Ascending aorta (tissue), 2 donors: ENCODE measurements around the gene PMS1. TPM values are rescaled to one million over a fixed set of nuclear protein-coding genes. Genes with fewer than 3 reads are reported as not detected.

Experiments used
- DNase-seq, 2 donors: peaks; one replicate each; pipeline ENCODE4 v3.0.0-alpha.2; 2019; ENCODE audit warnings: low spot score in 2 of 2
- H3K27ac ChIP-seq, 2 donors: fragments of 200-600 bp; sonication (generic); one replicate each; pipeline ENCODE4 v1.5.1; 2016 to 2017; ENCODE audit warnings: mild to moderate bottlenecking in 1 of 2
- H3K27me3 ChIP-seq: fragments of 200-600 bp; sonication (generic); one replicate; pipeline ENCODE4 v1.5.1; 2017
- H3K36me3 ChIP-seq, 2 donors: fragments of 200-600 bp; sonication (generic); one replicate each; pipeline ENCODE4 v1.5.1; 2016
- H3K4me1 ChIP-seq, 2 donors: fragments of 200-600 bp; sonication (generic); one replicate each; pipeline ENCODE4 v1.5.1; 2016 to 2017; ENCODE audit warnings: mild to moderate bottlenecking in 1 of 2
- H3K4me3 ChIP-seq, 2 donors: fragments of 200-600 bp; sonication (generic); one replicate each; pipeline ENCODE4 v1.5.1; 2016 to 2017; ENCODE audit warnings: mild to moderate bottlenecking in 1 of 2
- H3K9me3 ChIP-seq, 2 donors: fragments of 200-600 bp; sonication (generic); one replicate each; pipeline ENCODE4 v1.5.1; 2016
- intact Hi-C: fragments of 100-400 bp; cut with DNase I; formaldehyde crosslinking; loops from one replicate; pipeline ENCODE4 v1.15.1; 2023
- total RNA-seq: library from RNA; depleted of rRNA; stranded (reverse); fragments of >200 nt; gene quantifications from one replicate; pipeline ENCODE4 v1.1.0, GENCODE V29; 2016
- TF ChIP-seq, protein P1 (sequence below), 3 experiments: fragments of 200-600 bp in 2 of 3; fragments of 450-650 bp in 1 of 3; sonication (generic) in 2 of 3; IDR thresholded peaks; one replicate each; pipeline ENCODE4 v1.5.1; 2016 to 2019; ENCODE audit warnings: antibody characterized with exemption in 3 of 3, mild to moderate bottlenecking in 1 of 3, moderate library complexity in 1 of 3

The PMS1 gene
- total RNA-seq, 1 donor from 2014 or later = 8.7 TPM

- DNase-seq = no peak
- Histone ChIP-seq H3K4me3 (no peak overlapping the region), H3K9me3 (no peaks in the 10 kb centered on the region), H3K4me1 (no peaks in the 10 kb centered on the region), H3K27me3 (no peaks in the 10 kb centered on the region), H3K36me3 (no peaks in the 10 kb centered on the region), H3K27ac (no peak overlapping the region)
- intact Hi-C loops = no loop called here
- TF ChIP-seq, protein P1, sequence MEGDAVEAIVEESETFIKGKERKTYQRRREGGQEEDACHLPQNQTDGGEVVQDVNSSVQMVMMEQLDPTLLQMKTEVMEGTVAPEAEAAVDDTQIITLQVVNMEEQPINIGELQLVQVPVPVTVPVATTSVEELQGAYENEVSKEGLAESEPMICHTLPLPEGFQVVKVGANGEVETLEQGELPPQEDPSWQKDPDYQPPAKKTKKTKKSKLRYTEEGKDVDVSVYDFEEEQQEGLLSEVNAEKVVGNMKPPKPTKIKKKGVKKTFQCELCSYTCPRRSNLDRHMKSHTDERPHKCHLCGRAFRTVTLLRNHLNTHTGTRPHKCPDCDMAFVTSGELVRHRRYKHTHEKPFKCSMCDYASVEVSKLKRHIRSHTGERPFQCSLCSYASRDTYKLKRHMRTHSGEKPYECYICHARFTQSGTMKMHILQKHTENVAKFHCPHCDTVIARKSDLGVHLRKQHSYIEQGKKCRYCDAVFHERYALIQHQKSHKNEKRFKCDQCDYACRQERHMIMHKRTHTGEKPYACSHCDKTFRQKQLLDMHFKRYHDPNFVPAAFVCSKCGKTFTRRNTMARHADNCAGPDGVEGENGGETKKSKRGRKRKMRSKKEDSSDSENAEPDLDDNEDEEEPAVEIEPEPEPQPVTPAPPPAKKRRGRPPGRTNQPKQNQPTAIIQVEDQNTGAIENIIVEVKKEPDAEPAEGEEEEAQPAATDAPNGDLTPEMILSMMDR (IDR thresholded peaks at IDR 0.05) = no peak
Observed at GRCh38 chr2:189900726-189901125, 116.5 kb downstream of the PMS1 start.

DNA sequence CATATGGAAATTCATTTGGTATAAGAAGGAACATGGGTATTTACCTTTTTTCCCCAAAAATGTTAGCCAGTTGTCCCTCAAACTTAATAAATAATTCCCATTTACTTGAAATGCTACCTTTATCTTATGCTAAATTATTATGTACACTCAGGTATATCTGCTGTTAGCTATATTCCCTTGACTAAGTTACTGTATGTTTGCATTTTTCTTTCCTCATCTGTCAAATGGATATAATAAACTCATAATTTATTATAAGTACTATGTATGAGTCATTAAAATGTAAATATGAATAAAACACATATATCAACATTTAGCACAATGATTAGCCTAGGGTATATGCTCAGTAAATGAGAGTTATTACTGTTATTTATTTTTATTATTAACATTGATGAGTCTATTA, 117.4 kb downstream of the PMS1 start:
- intact Hi-C loops = no loop called here
- H3K27ac ChIP-seq = no peak overlapping the region
- TF ChIP-seq, protein P1 (IDR thresholded peaks at IDR 0.05) = no peak

DNA sequence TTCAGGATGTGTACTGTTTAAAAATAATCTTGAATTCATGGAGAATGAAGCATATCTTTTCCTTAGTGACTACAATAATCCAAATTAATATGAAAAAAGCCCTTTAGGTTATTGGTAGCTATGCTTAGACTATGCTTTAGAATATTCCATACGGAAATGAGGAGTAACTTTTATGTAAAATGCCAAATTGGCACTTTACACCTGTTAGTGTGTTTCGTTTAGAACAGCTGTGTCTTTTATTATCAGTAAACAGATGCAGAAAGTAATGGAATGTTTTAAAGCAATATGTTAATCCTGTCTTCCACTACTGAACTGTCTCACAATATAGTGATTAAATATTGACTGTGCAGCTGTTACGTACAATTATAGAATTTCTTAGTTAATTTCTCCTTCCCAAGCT, 129.6 kb downstream of the PMS1 start:
- H3K4me1 ChIP-seq = no peaks in the 10 kb centered on the region
- H3K27me3 ChIP-seq = no peaks in the 10 kb centered on the region
- intact Hi-C loops = no loop called here
- H3K36me3 ChIP-seq = no peaks in the 10 kb centered on the region
- no peaks in the 10 kb centered on the region for H3K9me3 ChIP-seq
- no peak overlapping the region for H3K4me3 ChIP-seq
- DNase-seq = no peak
- H3K27ac ChIP-seq = no peak overlapping the region
- TF ChIP-seq, protein P1 (IDR thresholded peaks at IDR 0.05) = no peak

More for the DNA sequence above, 117.4 kb downstream of the PMS1 start:
- no peaks in the 10 kb centered on the region for H3K36me3 ChIP-seq
- H3K27me3 ChIP-seq = no peaks in the 10 kb centered on the region
- DNase-seq = no peak
- no peak overlapping the region for H3K4me3 ChIP-seq
- H3K4me1 ChIP-seq = no peaks in the 10 kb centered on the region
- H3K9me3 ChIP-seq = no peaks in the 10 kb centered on the region

DNA sequence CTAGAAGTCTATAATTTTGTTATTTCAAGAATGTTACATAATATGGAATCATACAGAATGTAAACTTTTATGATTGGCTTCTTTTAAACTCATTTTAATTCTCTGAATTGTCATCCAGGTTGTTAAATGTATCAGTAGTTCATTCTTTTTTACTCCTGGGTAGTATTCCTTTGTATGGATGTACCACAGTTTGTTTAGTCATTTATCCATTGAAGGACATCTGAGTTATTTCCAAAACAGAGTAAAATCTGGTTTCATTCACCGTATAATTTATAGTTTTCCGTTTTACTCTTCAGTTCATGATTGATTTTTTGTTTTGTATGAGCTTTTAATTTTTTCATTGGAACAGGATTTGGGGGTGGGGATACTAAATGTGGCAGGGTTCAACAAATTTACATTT, 132.4 kb downstream of the PMS1 start:
- H3K27ac ChIP-seq = no peak overlapping the region
- no peak overlapping the region for H3K4me3 ChIP-seq
- no peaks in the 10 kb centered on the region for H3K27me3 ChIP-seq
- TF ChIP-seq, protein P1 (IDR thresholded peaks at IDR 0.05) = no peak
- intact Hi-C loops = no loop called here
- H3K4me1 ChIP-seq = no peaks in the 10 kb centered on the region
- no peaks in the 10 kb centered on the region for H3K9me3 ChIP-seq
- H3K36me3 ChIP-seq = no peaks in the 10 kb centered on the region
- DNase-seq = no peak

Other genes starting within 250 kb of the PMS1 start
- gene SLC40A1, start 203.7 kb upstream of the PMS1 start, total RNA-seq = 40.8 TPM
- 18.1 TPM for gene ASNSD1, start 123.0 kb upstream of the PMS1 start, total RNA-seq
- 0.75 TPM for gene ANKAR, start 109.8 kb upstream of the PMS1 start, total RNA-seq
- not detected for gene OSGEPL1, start 21.7 kb upstream of the PMS1 start, total RNA-seq
- 68.6 TPM for gene ORMDL1, start 111 bp upstream of the PMS1 start, total RNA-seq